Adipose tissue (tissue), 3 donors: ENCODE data around the gene FARP2. TPM values are rescaled to one million over a fixed set of nuclear protein-coding genes. Genes with fewer than 3 reads are reported as not detected.

Experiments
- H3K27ac ChIP-seq: one replicate; pipeline ENCODE4 v1.5.1; 2013; ENCODE audit warnings: low read depth, low read length
- WGBS, 3 donors: extraction: QIAGEN DNeasy Blood & Tissue Kit; methylation state at CpG; one replicate each; pipeline ENCODE4 v1.1.7; 2013; 5-methylcytosine and 5-hydroxymethylcytosine counted together
- polyA plus RNA-seq, 3 donors: library from polyadenylated mRNA; stranded (reverse); fragments of 200-250 nt; gene quantifications; one replicate each; pipeline ENCODE4 v1.2.3, GENCODE V29; 2013
- donor health status: healthy with polysubstance abuse.
- donor health status: Bipolar disorder and iron deficiency.
- donor health status: healthy.

FARP2 gene
- polyA plus RNA-seq, 3 donors, result 10.2 to 17.5 (median 14.1) TPM

DNA sequence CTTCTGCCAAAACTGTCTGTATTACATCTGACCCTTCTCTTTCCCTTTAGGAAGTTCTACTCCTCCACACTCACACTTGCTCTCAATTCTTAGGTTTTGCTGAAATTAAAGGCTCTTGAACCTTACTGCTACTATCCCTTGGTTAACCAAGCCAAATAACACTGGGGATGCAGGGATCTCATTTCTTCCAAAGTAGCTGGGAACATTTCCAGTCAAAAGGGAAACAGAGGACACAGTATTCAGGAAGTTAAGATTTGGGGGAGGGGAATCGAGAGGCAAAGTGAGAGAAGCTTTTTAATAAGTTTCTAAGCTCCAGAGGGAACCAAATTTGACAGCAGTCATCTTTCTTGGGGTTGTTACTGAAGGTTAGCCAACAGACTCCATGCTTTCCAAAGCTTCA is 34.2 kb upstream of the FARP2 start:
- no peak overlapping the region for H3K27ac ChIP-seq
- WGBS, 3 donors, result 4 to 9% (median 8%) methylated on average over 1 of the region's 1 CpG

DNA sequence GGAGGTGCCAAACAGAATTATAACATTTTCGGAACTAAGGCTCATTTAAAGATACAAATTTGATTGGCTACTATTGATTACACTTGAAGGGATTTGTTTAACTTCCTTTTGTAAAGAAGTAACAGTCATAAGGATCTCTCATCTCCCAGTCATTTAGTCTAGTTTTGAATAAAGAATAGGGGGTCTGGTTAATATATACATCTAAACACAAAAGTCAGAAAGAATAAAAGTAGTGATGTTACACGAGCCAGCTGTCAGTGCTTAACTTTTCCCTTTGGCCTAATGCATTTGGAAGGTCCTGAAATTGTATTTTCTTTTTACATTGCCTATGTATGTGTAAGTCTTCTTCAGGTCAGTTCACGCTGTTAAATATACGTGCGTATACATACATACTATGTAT is 32.3 kb upstream of the FARP2 start:
- H3K27ac ChIP-seq, result no peak overlapping the region
- 55 to 73% (median 68%) methylated on average over 5 of the region's 5 CpGs for WGBS, 3 donors

DNA sequence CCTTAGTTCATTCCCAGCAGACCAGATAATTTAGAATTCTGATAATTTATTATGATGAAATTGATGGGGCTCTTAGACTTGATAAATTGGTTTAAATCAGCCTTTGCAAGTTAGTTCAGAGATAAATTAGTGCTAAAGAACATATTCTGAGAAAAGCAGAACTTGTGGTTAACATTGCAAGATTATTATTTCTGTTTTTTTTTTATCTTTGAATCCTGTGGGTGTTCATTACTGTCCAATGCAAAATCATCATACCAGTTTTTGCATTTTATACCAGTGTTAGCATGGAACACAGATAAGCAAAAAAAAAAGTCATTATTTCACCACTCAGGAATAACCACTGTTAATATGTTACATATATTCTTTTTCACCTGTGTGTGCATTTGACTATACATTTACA is 31.3 kb upstream of the FARP2 start:
- H3K27ac ChIP-seq, result no peak overlapping the region

DNA sequence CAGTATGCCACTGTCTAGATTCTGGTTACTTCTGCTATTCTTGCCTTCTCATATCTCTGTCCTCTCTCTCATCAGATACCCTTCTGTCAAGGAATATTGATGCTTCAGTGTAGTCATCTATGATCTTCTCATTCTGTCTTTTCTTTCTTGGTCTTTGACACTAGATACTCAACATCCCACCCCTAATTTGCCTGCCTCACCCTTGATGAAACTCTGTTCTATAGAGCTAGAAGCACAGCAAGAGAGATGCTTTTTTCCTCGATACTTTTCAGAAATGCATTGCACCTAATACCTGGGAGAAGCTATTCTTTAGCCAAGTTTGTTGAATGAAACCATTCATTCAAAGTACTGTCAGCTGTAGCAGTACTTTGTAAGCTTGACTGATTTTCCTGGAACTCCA is 30.8 kb upstream of the FARP2 start:
- no peak overlapping the region for H3K27ac ChIP-seq
- 71 to 98% (median 97%) methylated on average over 1 of the region's 1 CpG for WGBS, 3 donors

DNA sequence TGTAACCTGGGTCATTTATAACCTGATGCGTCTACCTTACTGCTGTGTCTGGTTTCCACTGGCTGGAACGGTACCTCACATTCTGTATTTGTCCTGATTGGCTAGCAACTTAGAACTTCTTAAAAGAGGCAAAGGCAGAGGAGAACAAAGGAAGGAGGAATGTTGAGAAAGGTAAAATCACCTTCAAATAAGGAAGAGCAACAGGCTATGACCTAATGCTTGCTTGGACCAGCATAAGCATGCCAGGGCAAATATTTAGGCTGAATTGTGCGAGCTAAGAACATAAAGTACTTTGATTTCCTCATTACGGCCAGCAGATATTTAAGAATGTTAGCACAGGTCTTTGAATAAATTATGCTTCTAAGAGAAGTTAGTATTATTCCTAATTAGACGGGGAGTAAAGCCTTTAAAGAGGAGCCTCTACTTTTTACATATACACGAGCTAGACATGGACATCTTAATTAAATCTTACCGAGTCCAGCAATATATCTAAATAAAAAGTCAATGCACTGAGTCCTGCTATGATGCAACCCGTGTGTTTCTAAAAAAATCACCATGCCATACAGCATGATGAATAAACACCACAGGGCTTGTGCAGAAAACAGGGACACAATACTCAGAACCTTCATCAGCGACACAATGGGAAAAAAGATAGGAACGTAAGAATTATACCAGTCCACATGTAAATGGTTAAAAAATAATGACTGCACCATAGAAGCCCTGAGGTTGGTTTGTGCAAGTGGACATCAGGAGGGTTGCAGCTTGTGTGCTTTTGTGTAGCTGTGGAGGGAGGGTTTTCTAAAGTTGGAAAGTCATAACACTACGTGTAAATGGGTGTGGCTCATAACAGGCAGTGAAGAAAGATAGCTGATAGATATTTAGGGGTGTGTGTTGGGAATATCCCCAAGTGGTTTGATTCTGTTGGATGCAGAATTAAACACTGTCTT is 26.1 kb upstream of the FARP2 start:
- WGBS, 3 donors, result 84 to 92% (median 90%) methylated on average over 11 of the region's 11 CpGs
- no peak overlapping the region for H3K27ac ChIP-seq

DNA sequence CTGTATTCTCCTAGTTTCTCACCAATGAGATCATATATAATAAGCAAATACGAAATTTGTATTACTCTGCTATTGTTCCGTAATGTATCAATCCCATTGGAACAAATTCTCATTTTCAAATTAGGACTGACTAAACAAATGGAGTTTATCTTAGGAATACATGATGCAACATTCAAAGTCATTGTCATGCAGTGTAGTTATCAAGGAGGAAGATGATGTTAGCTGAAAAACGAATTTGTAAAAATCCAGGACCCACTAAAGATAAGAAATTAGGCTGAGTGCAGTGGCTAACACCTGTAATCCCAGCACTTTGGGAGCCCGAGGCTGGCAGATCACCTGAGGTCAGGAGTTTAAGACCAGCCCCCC is 25.5 kb upstream of the FARP2 start:
- H3K27ac ChIP-seq, result no peak overlapping the region
- WGBS, 3 donors, result 86 to 92% (median 90%) methylated on average over 4 of the region's 4 CpGs

DNA sequence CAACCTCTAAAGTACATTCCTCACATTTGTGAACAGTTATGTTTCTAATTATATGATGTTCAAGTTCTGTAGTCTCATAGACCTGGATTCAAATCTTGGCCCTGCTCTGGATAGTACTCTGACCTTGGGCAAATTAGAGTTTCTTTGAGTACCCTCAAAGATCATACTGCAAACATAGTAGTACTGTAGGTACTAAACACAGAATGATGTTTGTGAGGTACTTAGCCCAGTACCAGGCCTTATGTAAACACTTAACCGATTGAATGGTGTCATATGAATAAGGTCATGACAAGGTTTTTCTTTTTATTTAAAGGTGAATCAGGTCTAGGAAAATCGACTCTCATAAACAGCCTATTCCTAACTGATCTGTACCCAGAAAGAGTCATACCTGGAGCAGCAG is 21.3 kb upstream of the FARP2 start:
- no peak overlapping the region for H3K27ac ChIP-seq
- 52 to 93% (median 86%) methylated on average over 2 of the region's 2 CpGs for WGBS, 3 donors

DNA sequence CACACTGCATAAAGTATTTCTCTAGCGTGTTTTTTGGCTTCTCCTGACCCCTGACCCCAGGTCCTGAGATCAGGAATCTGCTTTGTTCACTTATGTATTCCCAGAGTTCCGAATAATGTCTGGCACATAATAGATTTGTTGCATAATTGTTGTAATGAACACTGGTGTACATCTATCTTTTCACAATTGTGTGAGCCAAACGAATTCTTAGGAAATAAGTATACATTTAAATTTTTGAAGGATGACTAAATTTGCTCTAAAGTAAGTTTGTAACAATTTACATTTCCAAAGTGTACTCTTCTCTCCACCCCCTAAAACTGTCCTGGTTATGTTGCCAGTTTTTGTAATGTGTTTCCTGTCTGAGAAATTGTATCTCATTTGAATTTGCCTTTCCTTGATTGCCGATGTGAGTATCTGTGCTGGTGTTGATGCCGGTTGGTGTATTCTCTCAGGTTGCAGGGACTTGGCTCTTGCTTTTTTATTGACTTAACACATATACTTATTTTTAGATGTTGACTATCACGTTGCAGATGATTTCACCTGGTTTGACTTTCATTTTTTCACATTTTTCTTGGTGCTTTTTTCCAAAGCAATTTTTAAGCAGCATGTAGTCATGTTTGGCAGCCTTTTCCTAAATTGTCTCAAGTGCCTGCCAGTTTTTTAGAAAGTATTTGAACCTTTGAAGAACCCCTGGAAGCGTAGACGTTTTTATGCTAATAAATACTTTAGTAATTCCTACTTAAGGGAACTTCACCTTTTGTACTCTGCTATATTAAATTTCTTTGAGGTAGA is 16.1 kb upstream of the FARP2 start:
- 33 to 42% (median 35%) methylated on average over 8 of the region's 8 CpGs for WGBS, 3 donors
- no peak overlapping the region for H3K27ac ChIP-seq

DNA sequence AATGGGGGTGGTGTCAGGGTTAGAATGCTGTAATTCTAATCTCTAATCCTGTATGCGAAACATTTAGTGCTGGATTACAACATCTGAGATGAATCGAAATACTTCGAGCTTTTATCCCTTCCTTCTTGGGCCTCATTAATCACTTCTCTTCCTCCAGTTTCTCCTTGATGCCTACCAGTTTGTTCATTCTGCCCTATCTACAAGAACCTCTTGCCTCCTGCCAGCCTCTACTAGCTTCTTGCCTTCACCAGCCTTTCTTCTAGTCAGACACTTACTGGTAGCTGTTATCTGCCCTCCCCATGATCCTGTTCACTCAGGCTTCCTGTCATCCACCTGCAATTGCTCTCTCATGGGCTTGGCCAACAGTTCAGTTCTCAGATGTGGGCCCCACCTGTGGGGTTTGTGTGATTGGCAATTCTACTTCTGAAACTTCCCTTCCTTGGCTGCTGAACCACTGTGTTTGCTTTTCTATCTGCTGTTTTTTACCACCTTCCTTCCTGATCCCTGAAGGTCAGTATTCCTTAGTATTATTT is 15.4 kb upstream of the FARP2 start:
- no peak overlapping the region for H3K27ac ChIP-seq
- WGBS, 3 donors, result 40 to 69% (median 46%) methylated on average over 3 of the region's 3 CpGs

DNA sequence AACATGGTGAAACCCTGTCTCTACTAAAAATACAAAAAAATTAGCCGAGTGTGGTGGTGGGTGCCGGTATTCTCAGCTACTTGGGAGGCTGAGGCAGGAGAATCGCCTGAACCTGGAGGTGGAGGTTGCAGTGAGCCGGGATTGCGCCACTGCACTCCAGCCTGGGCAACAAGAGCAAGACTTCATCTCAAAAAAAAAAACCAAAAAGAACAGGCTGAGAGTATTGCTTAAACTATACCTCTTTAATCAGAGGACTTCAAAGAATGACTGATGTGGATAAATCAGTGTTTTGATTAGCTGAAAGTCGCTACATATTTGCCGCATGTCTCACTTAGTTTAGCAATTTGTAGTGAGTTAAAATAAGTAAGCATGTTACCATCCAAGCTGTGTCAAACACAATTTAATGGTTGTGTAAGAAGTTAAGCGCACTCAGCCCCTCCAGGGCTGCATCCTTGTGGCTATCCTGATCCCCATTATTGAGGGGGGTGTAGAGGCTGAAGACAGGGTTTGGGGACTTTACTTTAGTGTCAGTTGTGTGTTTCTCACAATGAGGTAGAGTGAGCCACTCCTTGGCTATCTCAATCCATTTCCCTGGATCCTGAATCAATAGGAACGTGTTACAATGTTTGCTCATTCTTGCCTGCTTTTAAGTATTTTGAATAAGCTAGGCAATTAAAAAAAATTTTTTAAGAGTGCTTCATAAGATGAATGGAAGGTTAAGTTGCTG is 11.0 kb upstream of the FARP2 start:
- no peak overlapping the region for H3K27ac ChIP-seq
- 79 to 90% (median 86%) methylated on average over 9 of the region's 9 CpGs for WGBS, 3 donors

DNA sequence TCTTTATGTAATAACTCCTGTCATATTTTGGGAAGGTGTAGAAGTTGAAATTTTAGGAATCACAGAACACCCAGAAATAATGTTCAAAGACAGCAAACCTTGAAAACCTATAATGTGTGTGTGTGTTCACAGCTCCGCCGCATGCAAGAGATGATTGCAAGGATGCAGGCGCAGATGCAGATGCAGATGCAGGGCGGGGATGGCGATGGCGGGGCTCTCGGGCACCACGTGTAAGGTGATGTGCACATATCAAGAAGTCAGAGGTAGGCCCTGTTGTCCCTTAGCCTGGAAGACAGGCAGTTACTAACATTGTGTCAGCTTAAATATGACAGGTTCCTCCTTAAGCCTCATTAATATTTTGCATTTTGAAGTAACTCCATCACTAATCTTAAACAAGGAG is 6.1 kb upstream of the FARP2 start:
- 92 to 97% (median 93%) methylated on average over 8 of the region's 8 CpGs for WGBS, 3 donors

DNA sequence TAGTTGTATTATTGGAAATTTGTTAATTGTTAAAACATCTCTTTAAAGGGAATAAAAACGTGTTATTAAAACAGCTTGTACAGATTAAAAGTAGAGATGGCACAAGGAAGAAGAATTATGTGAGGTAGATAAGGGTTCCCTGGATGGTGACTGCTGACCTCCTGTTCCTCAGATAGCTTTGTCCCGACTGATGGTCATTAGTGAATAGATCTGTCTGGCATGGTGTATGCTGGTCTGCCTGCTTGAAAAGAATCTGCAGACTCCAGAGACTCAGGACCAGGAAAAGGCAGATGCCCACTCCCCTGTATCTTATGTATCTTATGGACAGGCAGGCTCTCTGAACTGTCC is 5.6 kb upstream of the FARP2 start:
- H3K27ac ChIP-seq, result no peak overlapping the region
- 50 to 85% (median 84%) methylated on average over 2 of the region's 2 CpGs for WGBS, 3 donors

More for the DNA sequence above, 6.1 kb upstream of the FARP2 start:
- no peak overlapping the region for H3K27ac ChIP-seq

DNA sequence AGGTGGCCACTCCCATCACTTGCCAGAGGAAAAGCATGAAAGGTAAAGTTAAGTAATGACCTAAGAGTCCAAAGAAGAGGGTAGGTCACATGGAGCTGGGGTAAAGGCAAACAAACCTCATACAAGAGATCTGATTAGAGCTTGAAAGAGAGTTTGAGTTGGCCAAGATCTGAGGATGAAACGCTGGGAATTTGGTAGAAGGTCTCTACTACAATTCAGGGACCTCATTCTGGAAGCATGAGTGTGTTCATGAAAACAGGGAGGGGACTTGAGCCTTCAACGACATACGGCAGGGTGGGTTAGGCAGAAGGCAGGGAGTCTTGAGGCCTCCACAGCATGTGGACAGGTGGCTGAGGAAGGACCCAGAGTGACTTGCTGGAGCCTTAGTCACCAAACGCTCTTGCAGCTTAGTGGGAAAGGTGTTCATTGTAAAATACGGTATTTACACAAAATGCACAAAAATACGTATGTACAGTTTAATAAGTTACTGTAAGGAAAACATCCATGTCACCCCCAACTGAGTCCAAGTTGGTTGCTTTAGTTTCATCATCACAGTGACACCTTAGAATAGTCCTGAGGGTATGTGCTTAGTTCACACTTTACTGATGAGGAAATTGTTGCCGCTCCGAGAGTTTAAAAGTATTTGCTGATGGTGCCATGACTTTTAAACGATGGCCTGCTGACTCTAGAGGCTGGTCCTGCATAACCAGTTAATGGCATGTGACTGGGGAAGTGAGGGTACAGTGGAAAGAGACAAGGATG is 5.0 kb upstream of the FARP2 start:
- 51 to 88% (median 87%) methylated on average over 9 of the region's 9 CpGs for WGBS, 3 donors
- H3K27ac ChIP-seq, result no peak overlapping the region

DNA sequence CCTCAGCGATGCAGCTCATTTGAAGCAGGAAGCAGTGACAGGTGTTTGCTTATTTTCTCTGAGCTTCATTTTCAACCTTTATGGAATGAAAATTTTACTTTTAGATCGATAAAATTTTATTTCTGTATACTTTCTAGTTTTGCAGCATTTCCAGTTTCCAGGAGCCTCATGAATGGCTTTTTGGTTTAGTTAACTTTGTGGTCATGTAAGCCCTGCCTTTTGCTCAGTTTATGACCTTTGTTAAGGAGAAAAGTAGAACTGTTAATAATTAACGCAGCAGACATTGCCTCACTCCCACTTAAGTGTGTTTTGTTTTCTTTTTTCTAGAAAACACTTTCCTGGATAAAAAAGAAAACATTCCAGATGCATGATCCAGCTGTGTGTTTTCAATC is 4.4 kb upstream of the FARP2 start:
- 28 to 80% (median 77%) methylated on average over 3 of the region's 3 CpGs for WGBS, 3 donors
- H3K27ac ChIP-seq, result no peak overlapping the region

DNA sequence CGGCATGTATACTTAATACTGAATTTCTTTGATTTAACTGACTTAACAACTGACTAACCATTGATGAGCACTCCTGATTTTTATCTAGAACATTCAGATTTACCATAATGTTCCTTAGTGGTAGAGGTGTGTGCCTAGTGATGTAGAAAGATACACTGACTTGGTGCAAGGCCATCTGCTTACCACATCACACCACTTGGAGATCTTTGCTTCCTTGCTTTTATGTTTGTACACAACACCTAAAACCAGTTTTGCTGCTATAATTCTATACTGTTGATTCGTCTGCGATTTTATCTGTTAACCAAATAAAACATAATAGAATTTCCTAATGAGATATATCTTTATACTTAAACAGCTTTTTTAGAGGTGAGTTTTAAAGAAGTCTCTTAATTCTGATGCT is 3.9 kb upstream of the FARP2 start:
- no peak overlapping the region for H3K27ac ChIP-seq
- 36 to 91% (median 91%) methylated on average over 3 of the region's 3 CpGs for WGBS, 3 donors

DNA sequence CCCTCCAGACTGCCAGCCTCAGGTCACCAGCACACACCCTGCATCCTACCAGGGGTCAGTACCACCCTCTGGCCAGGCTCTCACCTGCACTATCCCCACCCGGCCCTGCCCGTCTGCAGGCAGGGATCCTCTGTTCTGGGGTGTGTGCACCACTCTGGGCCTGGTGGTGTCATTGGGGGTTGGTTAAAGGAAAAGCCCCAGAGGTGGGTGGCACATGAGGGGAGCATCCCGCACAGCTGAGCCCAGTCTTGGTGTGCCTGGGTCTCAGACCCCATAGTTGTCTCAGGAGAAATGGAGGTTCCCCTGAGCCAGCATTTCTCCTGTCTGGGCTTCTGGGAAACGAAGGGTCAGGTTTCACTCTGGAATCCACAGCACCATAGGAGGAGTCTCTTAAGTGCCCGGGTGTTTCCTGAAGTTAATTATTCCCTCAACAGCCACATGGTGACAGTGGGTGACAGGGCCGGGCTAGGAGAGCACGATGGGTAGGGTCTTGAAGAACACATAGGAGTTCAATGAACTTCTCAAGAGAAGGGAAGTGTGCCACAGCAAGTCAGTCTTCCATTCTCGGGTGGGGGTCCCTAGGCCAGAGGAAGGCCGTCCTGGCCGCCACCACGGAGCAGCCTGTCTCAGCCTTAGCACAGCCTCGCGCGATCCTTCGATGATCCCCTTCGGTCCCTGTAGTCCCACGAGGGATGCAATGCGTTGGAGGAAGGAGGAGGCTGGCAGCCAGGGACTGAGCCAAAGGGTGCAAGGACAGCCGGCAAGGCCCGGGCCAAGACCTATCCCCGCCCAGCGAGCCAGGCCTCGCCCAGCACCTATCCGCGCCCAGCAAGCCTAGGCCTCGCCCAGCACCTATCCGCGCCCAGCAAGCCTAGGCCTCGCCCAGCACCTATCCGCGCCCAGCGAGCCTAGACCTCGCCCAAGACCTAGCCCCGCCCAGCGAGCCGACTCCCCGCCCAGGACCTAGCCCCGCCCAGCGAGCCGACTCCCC is 1.1 kb upstream of the FARP2 start:
- H3K27ac ChIP-seq, result no peak overlapping the region
- 26 to 49% (median 35%) methylated on average over 27 to 38 of the region's 40 CpGs for WGBS, 3 donors

DNA sequence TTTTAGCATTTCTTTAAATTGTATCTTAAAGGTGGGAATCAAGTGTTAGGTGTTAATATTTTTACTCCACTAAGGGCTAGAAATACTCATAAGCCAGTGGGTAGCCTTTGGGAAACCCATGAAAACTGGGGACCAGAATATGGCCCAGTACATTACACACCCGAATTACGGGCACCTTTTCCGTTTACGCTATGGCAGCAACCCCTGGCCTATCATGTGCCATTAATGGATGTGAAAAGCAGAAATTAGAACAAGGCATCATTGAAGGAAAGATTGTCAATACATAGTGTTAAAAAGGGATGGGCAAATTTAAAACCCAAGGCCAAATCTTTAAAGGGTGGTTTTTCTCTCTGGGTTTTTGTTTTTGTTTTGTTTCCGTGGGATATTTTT is 781 bp downstream of the FARP2 start:
- 9 to 34% (median 19%) methylated on average over 5 of the region's 5 CpGs for WGBS, 3 donors
- H3K27ac ChIP-seq, result no peak overlapping the region
